Measurements from ENCODE around the gene SNAI1.

DNA sequence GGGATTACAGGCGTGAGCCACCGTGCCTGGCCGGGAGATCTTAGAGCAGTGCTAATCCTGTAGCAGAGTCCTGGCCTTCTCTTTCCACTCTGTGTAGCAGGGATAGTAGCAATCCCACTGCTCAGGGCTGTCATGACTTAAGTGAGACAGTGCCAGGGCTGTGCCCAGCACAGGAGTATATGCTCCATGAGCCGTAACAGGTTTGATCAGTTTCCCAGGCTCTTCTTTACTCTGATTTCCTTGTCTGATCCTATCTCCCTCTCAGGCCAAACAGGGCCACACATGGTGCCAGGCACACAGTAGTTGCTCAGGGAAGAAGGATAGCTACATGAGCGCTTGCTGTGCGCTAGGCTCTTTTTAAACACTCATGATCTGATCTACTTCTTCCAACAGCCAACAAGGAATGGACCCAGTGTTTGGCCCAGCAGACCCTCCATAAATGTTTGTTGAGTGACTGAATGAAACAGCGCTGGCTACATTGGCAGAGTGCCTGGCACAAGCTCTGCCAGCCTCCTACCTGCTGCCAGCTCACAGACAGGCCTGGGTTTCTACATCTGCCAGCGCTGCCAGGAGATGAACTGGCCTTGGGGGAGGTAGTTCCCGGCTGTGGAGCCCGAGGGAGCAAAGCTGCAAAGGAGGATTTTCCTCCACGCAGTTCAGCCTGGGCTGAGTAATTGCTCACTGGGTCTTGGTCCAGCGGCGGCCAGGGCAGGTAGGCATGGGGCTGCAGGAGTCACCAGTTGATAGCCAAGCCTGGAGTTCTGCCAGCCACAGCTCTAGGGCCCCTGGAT, 36.9 kb downstream of the SNAI1 start:
- TF ChIP-seq, protein P1, sequence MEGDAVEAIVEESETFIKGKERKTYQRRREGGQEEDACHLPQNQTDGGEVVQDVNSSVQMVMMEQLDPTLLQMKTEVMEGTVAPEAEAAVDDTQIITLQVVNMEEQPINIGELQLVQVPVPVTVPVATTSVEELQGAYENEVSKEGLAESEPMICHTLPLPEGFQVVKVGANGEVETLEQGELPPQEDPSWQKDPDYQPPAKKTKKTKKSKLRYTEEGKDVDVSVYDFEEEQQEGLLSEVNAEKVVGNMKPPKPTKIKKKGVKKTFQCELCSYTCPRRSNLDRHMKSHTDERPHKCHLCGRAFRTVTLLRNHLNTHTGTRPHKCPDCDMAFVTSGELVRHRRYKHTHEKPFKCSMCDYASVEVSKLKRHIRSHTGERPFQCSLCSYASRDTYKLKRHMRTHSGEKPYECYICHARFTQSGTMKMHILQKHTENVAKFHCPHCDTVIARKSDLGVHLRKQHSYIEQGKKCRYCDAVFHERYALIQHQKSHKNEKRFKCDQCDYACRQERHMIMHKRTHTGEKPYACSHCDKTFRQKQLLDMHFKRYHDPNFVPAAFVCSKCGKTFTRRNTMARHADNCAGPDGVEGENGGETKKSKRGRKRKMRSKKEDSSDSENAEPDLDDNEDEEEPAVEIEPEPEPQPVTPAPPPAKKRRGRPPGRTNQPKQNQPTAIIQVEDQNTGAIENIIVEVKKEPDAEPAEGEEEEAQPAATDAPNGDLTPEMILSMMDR (IDR thresholded peaks at IDR 0.05) = no peak
- TF ChIP-seq POLR2A (IDR thresholded peaks at IDR 0.05) = no peak

Measured in breast epithelium (tissue), 3 donors.